K562 (cell line): Measurements from ENCODE around the gene CCNY. TPM values are rescaled to one million over a fixed set of nuclear protein-coding genes. Genes with fewer than 3 reads are reported as not detected.

Experiments used
- ARHGAP35 ChIP-seq: fragments of 450-650 bp; IDR thresholded peaks from 2 replicates; pipeline ENCODE4 v1.6.1; 2018; ENCODE audit not compliant: partially characterized antibody
- CAMTA2 ChIP-seq: fragments of 250-450 bp; sonication (Bioruptor Pico); conservative IDR thresholded peaks from 2 replicates; pipeline ENCODE4 v1.5.1; 2022
- CHAMP1 ChIP-seq: fragments of 450-650 bp; IDR thresholded peaks from 2 replicates; pipeline ENCODE4 v1.6.1; 2016; ENCODE audit warnings: mild to moderate bottlenecking
- DNMT1 ChIP-seq: fragments of 450-650 bp; IDR thresholded peaks from 2 replicates; pipeline ENCODE4 v1.6.1; 2016; ENCODE audit warnings: antibody characterized with exemption, mild to moderate bottlenecking
- HINFP ChIP-seq: fragments of 450-650 bp; conservative IDR thresholded peaks from 2 replicates; pipeline ENCODE4 v1.6.1; 2016; ENCODE audit warnings: missing genetic modification characterization, low read depth, mild to moderate bottlenecking, control low read depth, missing compliant biosample characterization
- KDM5B ChIP-seq: fragments of 200-600 bp; sonication (generic); IDR thresholded peaks from 2 replicates; pipeline ENCODE4 v1.6.1; 2012; ENCODE audit warnings: low read depth, mild to moderate bottlenecking, moderate library complexity, low read length, control low read depth, inconsistent platforms; ENCODE audit not compliant: insufficient replicate concordance
- MBD2 ChIP-seq: sonication (generic); IDR thresholded peaks from 2 replicates; pipeline ENCODE4 v1.6.1; 2016; ENCODE audit warnings: low read depth, borderline replicate concordance
- MCM2 ChIP-seq: fragments of 450-650 bp; IDR thresholded peaks from 2 replicates; pipeline ENCODE4 v1.6.1; 2017; ENCODE audit warnings: low read depth, mild to moderate bottlenecking
- MTA2 ChIP-seq: fragments of 450-650 bp; IDR thresholded peaks from 2 replicates; pipeline ENCODE4 v1.6.1; 2016; ENCODE audit warnings: low read depth
- NR2F6 ChIP-seq: fragments of 450-650 bp; formaldehyde crosslinking; IDR thresholded peaks from 2 replicates; pipeline ENCODE4 v1.4.0; 2020; ENCODE audit warnings: mild to moderate bottlenecking
- POU5F1 ChIP-seq: fragments of 150-350 bp; IDR thresholded peaks from 2 replicates; pipeline ENCODE4 v1.6.1; 2014; ENCODE audit warnings: borderline replicate concordance, low read length, low read depth, mild to moderate bottlenecking; ENCODE audit not compliant: partially characterized antibody
- RBBP5 ChIP-seq: fragments of 200-600 bp; sonication (generic); IDR thresholded peaks from 2 replicates; pipeline ENCODE4 v1.6.1; 2012; ENCODE audit warnings: borderline replicate concordance, mild to moderate bottlenecking, low read length, control low read depth, inconsistent platforms; ENCODE audit not compliant: insufficient read depth, poor library complexity, severe bottlenecking
- SLC30A9 ChIP-seq: fragments of 250-450 bp; sonication (Bioruptor Pico); IDR thresholded peaks from 2 replicates; pipeline ENCODE4 v1.8.0; 2022; ENCODE audit warnings: mild to moderate bottlenecking, moderate library complexity
- THAP7 ChIP-seq: fragments of 250-450 bp; sonication (Bioruptor Pico); IDR thresholded peaks from 2 replicates; pipeline ENCODE4 v1.5.0; 2021
- ZBTB2 ChIP-seq: fragments of 450-650 bp; IDR thresholded peaks from 2 replicates; pipeline ENCODE4 v1.6.1; 2016; ENCODE audit warnings: antibody characterized with exemption
- ZFP36 ChIP-seq: fragments of 150-350 bp; IDR thresholded peaks from 2 replicates; pipeline ENCODE4 v1.6.1; 2018; ENCODE audit warnings: low read length, low read depth; ENCODE audit not compliant: partially characterized antibody
- ZNF174 ChIP-seq: fragments of 250-450 bp; sonication (Bioruptor Pico); IDR thresholded peaks from 2 replicates; pipeline ENCODE4 v1.4.0; 2020; ENCODE audit warnings: mild to moderate bottlenecking
- ZNF253 ChIP-seq: fragments of 250-450 bp; sonication (Bioruptor Pico); conservative IDR thresholded peaks from 2 replicates; pipeline ENCODE4 v1.6.1; 2021; ENCODE audit warnings: mild to moderate bottlenecking
- ZNF282 ChIP-seq: sonication (generic); formaldehyde crosslinking; IDR thresholded peaks from 2 replicates; pipeline ENCODE4 v1.8.1; 2023; ENCODE audit warnings: missing genetic modification reagents
- ZNF696 ChIP-seq: fragments of 250-450 bp; sonication (Bioruptor Pico); conservative IDR thresholded peaks from 2 replicates; pipeline ENCODE4 v1.4.0; 2020; ENCODE audit warnings: mild to moderate bottlenecking, moderate library complexity
- polyA plus RNA-seq, 8 experiments: library from polyadenylated mRNA; depleted of rRNA in 4 of 8; stranded (reverse) in 5 of 8; unstranded in 3 of 8; fragments of >200 nt; fragmentation: Nextera tagmentation in 2 of 8; fragmentation: Illumina TruSeq in 1 of 8; extraction: Ambion mirVana in 2 of 8; extraction: Trizol in 1 of 8; gene quantifications; 2 replicates each; pipeline versions ENCODE4 v1.2.1 to v1.2.3, GENCODE V29; 2011 to 2014; ENCODE audit warnings: inconsistent platforms in 1 of 8, missing spikeins in 1 of 8
- total RNA-seq, 7 experiments: library from RNA; depleted of rRNA in 6 of 7; stranded (reverse); fragments of >200 nt in 6 of 7; fragmentation: Illumina TruSeq in 2 of 7; extraction: Trizol in 2 of 7; gene quantifications; 2 replicates each; pipeline versions ENCODE4 v1.2.1 to v1.2.3, GENCODE V29; 2011 to 2021; ENCODE audit warnings: low replicate concordance in 1 of 7

CCNY gene
- total and polyA plus RNA-seq, 9 of the 15 experiments (the other 6 are each of a cell fraction or from before 2014, with no cell fraction given) = 8.4 to 109 (median 38.6) TPM

- no peak for TF ChIP-seq POU5F1
- TF ChIP-seq HINFP (tag) = no peak
- TF ChIP-seq CAMTA2 (CRISPR knock-in tag) = no peak
- TF ChIP-seq ZNF174 (CRISPR knock-in tag) = no peak
- TF ChIP-seq CHAMP1 = no peak
- no peak for TF ChIP-seq NR2F6 (CRISPR knock-in tag)
- peak; percentile 39 for TF ChIP-seq KDM5B
- TF ChIP-seq ARHGAP35 = no peak
- TF ChIP-seq DNMT1 = no peak
- TF ChIP-seq MCM2 = no peak
- no peak for TF ChIP-seq MBD2
- TF ChIP-seq ZNF253 (CRISPR knock-in tag) = no peak
- no peak for TF ChIP-seq ZNF282 (CRISPR knock-in tag)
- TF ChIP-seq ZNF696 (CRISPR knock-in tag) = no peak
- TF ChIP-seq RBBP5 = peak; percentile 84
- TF ChIP-seq ZFP36 = no peak
- no peak for TF ChIP-seq SLC30A9
- TF ChIP-seq MTA2 = no peak
- no peak for TF ChIP-seq THAP7
- TF ChIP-seq ZBTB2 = no peak
These were observed 863 bp downstream of the CCNY start (continued) for GRCh38 chr10:35336921-35337823.
